PC-3 (cell line): ENCODE data around the gene RGL3. TPM values are rescaled to one million over a fixed set of nuclear protein-coding genes. Genes with fewer than 3 reads are reported as not detected.

ENCODE experiments used
- ATAC-seq: fragments of 200-7000 bp; cut with Tn5 transposase; 2 replicates; pipeline ENCODE4 v1.9.1; 2020; ENCODE audit warnings: mild to moderate bottlenecking, moderate library complexity
- BruUV-seq: library from RNA; stranded (reverse); fragments of 400-500 nt; replicated peaks from 2 replicates; lab custom pipeline; 2021; lab: Mats Ljungman, UMichigan
- CTCF ChIA-PET: fragments of 300-600 bp; sonication (Branson Sonifier 250); formaldehyde crosslinking; loops from one replicate; lab custom pipeline; 2022; ENCODE audit warnings: antibody characterized with exemption; lab: Charles Lee
- POLR2A ChIA-PET: fragments of 300-600 bp; sonication (Branson Sonifier 250); formaldehyde crosslinking; loops from one replicate; lab custom pipeline; 2022; ENCODE audit warnings: antibody characterized with exemption; ENCODE audit not compliant: unreplicated experiment; lab: Charles Lee
- DNase-seq: peaks from one replicate; pipeline ENCODE4 v3.0.0-alpha.2; 2015
- H2AFZ ChIP-seq: fragments of 300-600 bp; sonication (generic); 2 replicates; pipeline ENCODE4 v1.6.0; 2016; ENCODE audit warnings: antibody characterized with exemption, low read length
- H3F3A ChIP-seq: fragments of 300-600 bp; sonication (generic); one replicate; pipeline ENCODE4 v1.6.0; 2017; ENCODE audit warnings: antibody characterized with exemption, low read length, control low read depth, mild to moderate bottlenecking; ENCODE audit not compliant: unreplicated experiment
- H3K27ac ChIP-seq: fragments of 300-600 bp; sonication (generic); 2 replicates; pipeline ENCODE4 v1.5.1; 2016; ENCODE audit warnings: mild to moderate bottlenecking, low read length
- H3K27me3 ChIP-seq: fragments of 300-600 bp; sonication (generic); 2 replicates; pipeline ENCODE4 v1.6.1; 2016; ENCODE audit warnings: low read length, mixed read lengths
- H3K36me3 ChIP-seq: fragments of 300-600 bp; sonication (generic); 2 replicates; pipeline ENCODE4 v1.6.1; 2016; ENCODE audit warnings: low read depth, mixed run types, low read length, mixed read lengths
- H3K4me1 ChIP-seq: fragments of 300-600 bp; sonication (generic); 2 replicates; pipeline ENCODE4 v1.5.1; 2016; ENCODE audit warnings: low read length; ENCODE audit not compliant: insufficient read depth
- H3K4me2 ChIP-seq: fragments of 300-600 bp; sonication (generic); 2 replicates; pipeline ENCODE4 v1.6.0; 2016; ENCODE audit warnings: low read length
- H3K4me3 ChIP-seq: fragments of 300-600 bp; sonication (generic); 2 replicates; pipeline ENCODE4 v1.5.1; 2016; ENCODE audit warnings: mild to moderate bottlenecking, low read length, mixed read lengths
- H3K79me2 ChIP-seq: fragments of 300-600 bp; sonication (generic); 2 replicates; pipeline ENCODE4 v1.6.1; 2017; ENCODE audit warnings: low read length, mixed read lengths
- H3K9ac ChIP-seq: fragments of 300-600 bp; sonication (generic); 2 replicates; pipeline ENCODE4 v1.6.0; 2016; ENCODE audit warnings: mild to moderate bottlenecking, low read length
- H3K9me2 ChIP-seq: fragments of 300-600 bp; sonication (generic); replicated peaks from 2 replicates; pipeline ENCODE4 v1.6.1; 2016; ENCODE audit warnings: mixed run types, low read length, mixed read lengths
- H3K9me3 ChIP-seq: fragments of 300-600 bp; sonication (generic); 2 replicates; pipeline ENCODE4 v1.6.1; 2016; ENCODE audit warnings: low read length, mixed read lengths
- H4K20me1 ChIP-seq: fragments of 300-600 bp; sonication (generic); 2 replicates; pipeline ENCODE4 v1.6.1; 2016; ENCODE audit warnings: low read length, mixed read lengths
- EZH2 ChIP-seq: fragments of 300-600 bp; sonication (generic); IDR thresholded peaks from one replicate; pipeline ENCODE4 v1.6.1; 2017; ENCODE audit warnings: antibody characterized with exemption, mild to moderate bottlenecking, low read length; ENCODE audit not compliant: unreplicated experiment
- EZH2phosphoT487 ChIP-seq: fragments of 300-600 bp; sonication (generic); IDR thresholded peaks from 2 replicates; pipeline ENCODE4 v1.6.1; 2018; ENCODE audit warnings: mild to moderate bottlenecking, antibody characterized with exemption, low read length, borderline replicate concordance
- intact Hi-C: fragments of 100-400 bp; cut with micrococcal nuclease; formaldehyde crosslinking; loops from 2 replicates; pipeline ENCODE4 v1.9.0; 2023
- total RNA-seq: library from RNA; depleted of rRNA; stranded (reverse); fragments of >200 nt; gene quantifications from 2 replicates; pipeline ENCODE4 v1.2.3, GENCODE V29; 2014
- TF ChIP-seq, protein P1 (sequence below): fragments of 300-600 bp; sonication (generic); conservative IDR thresholded peaks from 2 replicates; pipeline ENCODE4 v1.5.1; 2017; ENCODE audit warnings: antibody characterized with exemption, low read depth, mild to moderate bottlenecking, low read length

Gene RGL3
- total RNA-seq, 1 experiment from 2014 or later = 23.5 TPM

DNA sequence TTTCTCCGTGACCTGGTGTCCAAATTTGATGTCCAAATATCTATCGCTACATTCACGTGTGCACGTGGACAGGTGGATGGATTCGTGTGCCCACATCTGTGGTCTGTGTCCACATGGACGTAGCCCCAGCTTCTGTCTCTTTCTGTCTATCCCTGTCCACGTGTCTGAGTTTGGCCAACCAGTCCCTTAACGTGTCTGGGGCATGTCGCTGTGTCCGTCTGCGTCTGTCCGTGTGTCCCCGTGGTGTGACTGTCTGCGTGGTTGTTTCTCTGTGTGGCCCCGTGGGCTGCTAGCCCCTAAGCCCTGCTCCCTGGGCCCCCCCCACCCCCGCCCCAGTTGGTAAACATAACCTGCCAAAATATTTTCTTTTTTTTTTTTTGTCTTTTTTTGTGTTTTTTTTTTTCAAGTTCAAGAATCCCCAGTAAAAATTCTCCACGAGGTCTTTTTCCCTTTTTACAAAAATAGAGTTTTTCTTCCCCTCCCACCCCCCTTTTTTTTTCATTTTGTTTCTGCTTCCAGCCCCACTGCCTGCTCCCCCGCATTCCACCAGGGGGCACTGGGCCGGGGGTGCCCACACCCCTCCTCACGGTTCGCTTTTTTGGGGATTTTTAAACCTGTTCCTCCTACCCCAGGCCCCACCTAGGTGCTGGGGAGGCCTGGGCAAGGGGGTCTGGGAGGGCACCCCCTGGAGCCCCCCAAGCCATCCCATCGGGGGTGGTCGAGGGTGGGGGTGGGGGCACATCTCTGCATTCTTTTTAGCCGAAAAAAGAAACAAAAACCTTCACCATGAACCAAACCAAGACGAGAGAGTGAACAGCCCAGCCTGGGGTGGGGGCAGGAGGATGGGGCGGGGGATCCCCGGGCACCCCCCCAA, 34.6 kb upstream of the RGL3 start:
- BruUV-seq = no TSS peak
- no peak overlapping the region for H3K27ac ChIP-seq
- H3K27me3 ChIP-seq = no peaks in the 10 kb centered on the region
- no peaks in the 10 kb centered on the region for H3K4me1 ChIP-seq
- ChIA-PET CTCF (no interaction called here), POLR2A (no interaction called here)
- no peak for DNase-seq
- H3K9me2 ChIP-seq = no peaks in the 10 kb centered on the region
- no peak overlapping the region for H3K4me2 ChIP-seq
- no peaks in the 10 kb centered on the region for H4K20me1 ChIP-seq
- no peak for ATAC-seq
- TF ChIP-seq EZH2 (no peak), EZH2phosphoT487 (no peak)
- TF ChIP-seq, protein P1, sequence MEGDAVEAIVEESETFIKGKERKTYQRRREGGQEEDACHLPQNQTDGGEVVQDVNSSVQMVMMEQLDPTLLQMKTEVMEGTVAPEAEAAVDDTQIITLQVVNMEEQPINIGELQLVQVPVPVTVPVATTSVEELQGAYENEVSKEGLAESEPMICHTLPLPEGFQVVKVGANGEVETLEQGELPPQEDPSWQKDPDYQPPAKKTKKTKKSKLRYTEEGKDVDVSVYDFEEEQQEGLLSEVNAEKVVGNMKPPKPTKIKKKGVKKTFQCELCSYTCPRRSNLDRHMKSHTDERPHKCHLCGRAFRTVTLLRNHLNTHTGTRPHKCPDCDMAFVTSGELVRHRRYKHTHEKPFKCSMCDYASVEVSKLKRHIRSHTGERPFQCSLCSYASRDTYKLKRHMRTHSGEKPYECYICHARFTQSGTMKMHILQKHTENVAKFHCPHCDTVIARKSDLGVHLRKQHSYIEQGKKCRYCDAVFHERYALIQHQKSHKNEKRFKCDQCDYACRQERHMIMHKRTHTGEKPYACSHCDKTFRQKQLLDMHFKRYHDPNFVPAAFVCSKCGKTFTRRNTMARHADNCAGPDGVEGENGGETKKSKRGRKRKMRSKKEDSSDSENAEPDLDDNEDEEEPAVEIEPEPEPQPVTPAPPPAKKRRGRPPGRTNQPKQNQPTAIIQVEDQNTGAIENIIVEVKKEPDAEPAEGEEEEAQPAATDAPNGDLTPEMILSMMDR = peak; percentile 62; the same call in 1 of the 2 replicates
- intact Hi-C loops = no loop called here
- H3K36me3 ChIP-seq = peaks cover 9% of the 10 kb centered on the region; the same call in 1 of the 2 replicates
- H3K4me3 ChIP-seq = no peak overlapping the region
- no peaks in the 10 kb centered on the region for H3K9me3 ChIP-seq
- H3F3A ChIP-seq = no peaks in the 10 kb centered on the region
- H3K9ac ChIP-seq = no peak overlapping the region
- no peaks in the 10 kb centered on the region for H3K79me2 ChIP-seq
- no peak overlapping the region for H2AFZ ChIP-seq

DNA sequence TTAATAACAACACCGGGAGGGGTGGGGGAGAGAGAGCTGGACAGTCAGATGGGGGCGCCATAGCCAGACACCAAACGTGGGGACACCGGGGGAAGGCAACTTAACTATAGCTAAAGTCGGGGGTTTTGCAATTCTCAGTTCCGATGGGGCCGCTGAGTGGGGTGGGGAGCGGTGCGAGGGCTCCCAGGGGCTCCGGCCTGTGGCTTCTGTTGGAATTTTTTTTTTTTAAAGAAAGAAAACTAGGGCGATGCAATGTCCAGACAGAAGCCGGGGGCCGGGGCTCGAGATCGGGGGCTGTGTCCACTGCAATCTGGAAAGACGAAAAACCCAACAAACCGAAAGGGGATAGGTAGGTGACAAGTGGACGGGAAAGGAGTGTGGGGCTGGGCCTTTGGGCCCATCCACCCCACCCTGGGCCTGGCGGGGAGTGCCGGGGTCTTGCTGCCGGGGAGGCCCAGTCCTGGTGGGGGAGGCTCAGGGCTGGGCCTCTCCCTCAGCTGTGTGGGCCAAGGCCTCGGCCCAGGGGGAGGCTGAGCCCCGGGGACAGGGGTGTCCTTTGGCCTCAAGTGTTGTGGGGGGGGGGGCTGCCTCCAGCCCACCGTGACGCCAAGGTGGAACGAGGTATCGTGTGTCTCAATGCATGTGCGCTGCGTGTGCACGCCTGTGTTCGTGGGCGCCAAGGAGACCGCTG, 33.7 kb upstream of the RGL3 start:
- H2AFZ ChIP-seq = no peak overlapping the region
- DNase-seq (no peak), ATAC-seq (no peak)
- H3K36me3 ChIP-seq = peaks cover 18% of the 10 kb centered on the region
- H3K4me1 ChIP-seq = no peaks in the 10 kb centered on the region
- H3K79me2 ChIP-seq = no peaks in the 10 kb centered on the region
- H3K4me3 ChIP-seq = no peak overlapping the region
- no peaks in the 10 kb centered on the region for H3F3A ChIP-seq
- H3K27me3 ChIP-seq = no peaks in the 10 kb centered on the region
- H3K4me2 ChIP-seq = no peak overlapping the region
- no peak overlapping the region for H3K27ac ChIP-seq
- intact Hi-C loops = no loop called here
- no peak overlapping the region for H3K9ac ChIP-seq
- H3K9me3 ChIP-seq = no peaks in the 10 kb centered on the region
- H4K20me1 ChIP-seq = no peaks in the 10 kb centered on the region
- TF ChIP-seq, protein P1 = peak; percentile 49
- no peak for TF ChIP-seq EZH2
- TF ChIP-seq EZH2phosphoT487 = no peak
- ChIA-PET POLR2A (no interaction called here), CTCF (interaction anchor here (0.6 kb wide), 2 partner anchors 30 to 83 kb away, joined by 3 to 4 read pairs; no protein-coding TSS in a partner anchor)
- no TSS peak for BruUV-seq
- H3K9me2 ChIP-seq = no peaks in the 10 kb centered on the region
